ENCODE measurements around the gene PCDHGA5.

DNA sequence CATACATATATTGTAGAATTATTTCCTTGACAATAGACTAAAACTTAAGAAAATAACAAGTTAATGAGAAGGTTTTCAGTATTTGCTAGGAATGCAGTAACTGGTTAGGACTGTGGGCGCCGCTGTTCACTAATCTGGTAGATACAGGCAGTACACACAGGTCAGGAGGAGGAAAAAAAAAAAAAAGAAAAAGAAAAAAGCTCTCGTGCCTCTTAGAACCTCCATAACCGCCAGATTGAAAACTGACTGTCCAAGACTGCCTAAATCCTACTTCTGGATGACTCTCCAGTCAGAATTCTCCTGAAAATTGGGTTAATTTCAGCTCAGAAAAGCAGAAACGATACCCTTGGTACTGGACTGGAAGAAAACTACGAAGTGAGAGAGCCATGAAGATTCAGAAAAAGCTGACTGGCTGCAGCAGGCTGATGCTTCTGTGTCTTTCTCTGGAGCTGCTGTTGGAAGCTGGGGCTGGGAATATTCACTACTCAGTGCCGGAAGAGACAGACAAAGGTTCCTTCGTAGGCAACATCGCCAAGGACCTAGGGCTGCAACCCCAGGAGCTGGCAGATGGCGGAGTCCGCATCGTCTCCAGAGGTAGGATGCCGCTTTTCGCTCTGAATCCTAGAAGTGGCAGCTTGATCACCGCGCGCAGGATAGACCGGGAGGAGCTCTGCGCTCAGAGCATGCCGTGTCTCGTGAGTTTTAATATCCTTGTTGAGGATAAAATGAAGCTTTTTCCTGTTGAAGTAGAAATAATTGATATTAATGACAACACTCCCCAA lies 33.5 kb upstream of the PCDHGA5 start, which contains the start of gene PCDHGA1:
- TF ChIP-seq, protein P1, sequence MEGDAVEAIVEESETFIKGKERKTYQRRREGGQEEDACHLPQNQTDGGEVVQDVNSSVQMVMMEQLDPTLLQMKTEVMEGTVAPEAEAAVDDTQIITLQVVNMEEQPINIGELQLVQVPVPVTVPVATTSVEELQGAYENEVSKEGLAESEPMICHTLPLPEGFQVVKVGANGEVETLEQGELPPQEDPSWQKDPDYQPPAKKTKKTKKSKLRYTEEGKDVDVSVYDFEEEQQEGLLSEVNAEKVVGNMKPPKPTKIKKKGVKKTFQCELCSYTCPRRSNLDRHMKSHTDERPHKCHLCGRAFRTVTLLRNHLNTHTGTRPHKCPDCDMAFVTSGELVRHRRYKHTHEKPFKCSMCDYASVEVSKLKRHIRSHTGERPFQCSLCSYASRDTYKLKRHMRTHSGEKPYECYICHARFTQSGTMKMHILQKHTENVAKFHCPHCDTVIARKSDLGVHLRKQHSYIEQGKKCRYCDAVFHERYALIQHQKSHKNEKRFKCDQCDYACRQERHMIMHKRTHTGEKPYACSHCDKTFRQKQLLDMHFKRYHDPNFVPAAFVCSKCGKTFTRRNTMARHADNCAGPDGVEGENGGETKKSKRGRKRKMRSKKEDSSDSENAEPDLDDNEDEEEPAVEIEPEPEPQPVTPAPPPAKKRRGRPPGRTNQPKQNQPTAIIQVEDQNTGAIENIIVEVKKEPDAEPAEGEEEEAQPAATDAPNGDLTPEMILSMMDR (IDR thresholded peaks at IDR 0.05) = no peak
- no peak for TF ChIP-seq POLR2AphosphoS5 (IDR thresholded peaks at IDR 0.05)
